BJ (cell line): ENCODE results near the gene ABCB8. TPM values are rescaled to one million over a fixed set of nuclear protein-coding genes. Genes with fewer than 3 reads are reported as not detected.

Experiments
- CTCF ChIA-PET: fragments of 350-600 bp; formaldehyde crosslinking; extraction: SDS; loops from one replicate; lab custom pipeline; 2021; ENCODE audit warnings: antibody characterized with exemption, inconsistent platforms; lab: Yijun Ruan, JAX
- POLR2A ChIA-PET: fragments of 300-600 bp; sonication (Branson Sonifier 250); formaldehyde crosslinking; extraction: SDS; loops from one replicate; lab custom pipeline; 2021; ENCODE audit warnings: antibody characterized with exemption; lab: Charles Lee
- DNase-seq: peaks from one replicate; pipeline ENCODE4 v3.0.0-alpha.2; 2011; ENCODE audit warnings: low read depth
- H3K27me3 ChIP-seq: 2 replicates; pipeline ENCODE4 v1.6.0; 2011; ENCODE audit warnings: low read length; ENCODE audit not compliant: control insufficient read depth, insufficient read depth
- H3K36me3 ChIP-seq: 2 replicates; pipeline ENCODE4 v1.5.1; 2011; ENCODE audit warnings: low read length; ENCODE audit not compliant: control insufficient read depth, insufficient read depth
- H3K4me3 ChIP-seq: 2 replicates; pipeline ENCODE4 v1.5.1; 2011; ENCODE audit warnings: low read depth, mild to moderate bottlenecking, control low read depth, low read length
- polyA plus RNA-seq: library from polyadenylated mRNA; depleted of rRNA; stranded (reverse); fragments of >200 nt; gene quantifications from 2 replicates; pipeline ENCODE4 v1.2.3, GENCODE V29; 2011; rRNA removed
- TF ChIP-seq, protein P1 (sequence below): IDR thresholded peaks from 2 replicates; pipeline ENCODE4 v1.5.1; 2011; ENCODE audit warnings: low read depth, mild to moderate bottlenecking, control low read depth, inconsistent platforms, low read length, moderate library complexity; ENCODE audit not compliant: insufficient read depth

Gene ABCB8
- polyA plus RNA-seq, 1 experiment, result 23.6 TPM

DNA sequence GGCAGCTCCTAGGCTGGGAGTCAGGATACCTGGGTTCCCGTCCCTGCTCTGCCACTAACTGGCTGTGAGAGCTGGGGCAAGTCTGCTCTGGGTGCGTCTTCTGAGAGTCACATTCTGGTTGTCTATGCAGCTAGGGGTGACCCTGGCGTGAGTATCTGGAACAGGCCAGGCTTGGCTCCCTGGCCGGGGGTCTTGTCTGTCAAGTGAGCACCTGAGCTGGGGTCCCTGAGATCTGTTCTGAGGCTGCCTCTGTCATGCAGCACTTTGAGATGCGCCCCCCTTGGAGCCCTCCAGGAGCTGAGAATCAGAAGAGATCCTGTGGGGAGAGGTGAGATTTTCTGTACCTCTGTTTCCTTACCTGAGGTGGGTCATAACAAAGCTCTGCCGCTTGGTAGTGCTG lies 65.5 kb downstream of the ABCB8 start:
- peaks cover 5% of the 10 kb centered on the region; the same call in 1 of the 2 replicates for H3K36me3 ChIP-seq
- ChIA-PET POLR2A (no interaction called here), CTCF (interaction anchor here (12.9 kb wide), 1 partner anchor 17 kb away, joined by 143 read pairs; no protein-coding TSS in a partner anchor)
- TF ChIP-seq, protein P1, sequence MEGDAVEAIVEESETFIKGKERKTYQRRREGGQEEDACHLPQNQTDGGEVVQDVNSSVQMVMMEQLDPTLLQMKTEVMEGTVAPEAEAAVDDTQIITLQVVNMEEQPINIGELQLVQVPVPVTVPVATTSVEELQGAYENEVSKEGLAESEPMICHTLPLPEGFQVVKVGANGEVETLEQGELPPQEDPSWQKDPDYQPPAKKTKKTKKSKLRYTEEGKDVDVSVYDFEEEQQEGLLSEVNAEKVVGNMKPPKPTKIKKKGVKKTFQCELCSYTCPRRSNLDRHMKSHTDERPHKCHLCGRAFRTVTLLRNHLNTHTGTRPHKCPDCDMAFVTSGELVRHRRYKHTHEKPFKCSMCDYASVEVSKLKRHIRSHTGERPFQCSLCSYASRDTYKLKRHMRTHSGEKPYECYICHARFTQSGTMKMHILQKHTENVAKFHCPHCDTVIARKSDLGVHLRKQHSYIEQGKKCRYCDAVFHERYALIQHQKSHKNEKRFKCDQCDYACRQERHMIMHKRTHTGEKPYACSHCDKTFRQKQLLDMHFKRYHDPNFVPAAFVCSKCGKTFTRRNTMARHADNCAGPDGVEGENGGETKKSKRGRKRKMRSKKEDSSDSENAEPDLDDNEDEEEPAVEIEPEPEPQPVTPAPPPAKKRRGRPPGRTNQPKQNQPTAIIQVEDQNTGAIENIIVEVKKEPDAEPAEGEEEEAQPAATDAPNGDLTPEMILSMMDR, result no peak
- no peak for DNase-seq
- no peak overlapping the region for H3K4me3 ChIP-seq
- H3K27me3 ChIP-seq, result no peaks in the 10 kb centered on the region

DNA sequence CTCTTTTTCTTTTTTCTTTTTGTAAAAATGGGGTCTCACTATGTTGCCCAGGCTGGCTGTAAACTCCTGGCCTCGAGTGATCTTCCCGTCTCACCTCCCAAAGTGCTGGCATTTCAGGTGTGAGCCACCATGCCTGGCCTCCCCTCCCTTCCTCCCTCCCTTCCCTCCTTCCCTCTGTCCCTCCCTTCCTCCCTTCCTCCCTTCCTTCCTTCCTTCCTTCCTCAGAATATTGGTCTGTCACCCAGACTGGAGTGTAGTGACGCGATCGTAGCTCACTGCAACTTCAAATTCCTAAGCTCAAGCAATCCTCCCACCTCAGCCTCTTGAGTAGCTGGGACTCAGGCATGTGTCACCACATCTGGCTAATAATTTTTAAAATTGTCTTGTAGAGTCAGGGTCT lies 66.4 kb downstream of the ABCB8 start:
- DNase-seq, result no peak
- ChIA-PET CTCF (interaction anchor here (1.1 to 12.9 kb wide), 4 partner anchors 10 to 81 kb away, joined by 3 to 143 read pairs (median 4); no protein-coding TSS in a partner anchor), POLR2A (no interaction called here)
- Histone ChIP-seq H3K27me3 (no peaks in the 10 kb centered on the region), H3K36me3 (peaks cover 5% of the 10 kb centered on the region; the same call in 1 of the 2 replicates), H3K4me3 (no peak overlapping the region)
- TF ChIP-seq, protein P1, result no peak

DNA sequence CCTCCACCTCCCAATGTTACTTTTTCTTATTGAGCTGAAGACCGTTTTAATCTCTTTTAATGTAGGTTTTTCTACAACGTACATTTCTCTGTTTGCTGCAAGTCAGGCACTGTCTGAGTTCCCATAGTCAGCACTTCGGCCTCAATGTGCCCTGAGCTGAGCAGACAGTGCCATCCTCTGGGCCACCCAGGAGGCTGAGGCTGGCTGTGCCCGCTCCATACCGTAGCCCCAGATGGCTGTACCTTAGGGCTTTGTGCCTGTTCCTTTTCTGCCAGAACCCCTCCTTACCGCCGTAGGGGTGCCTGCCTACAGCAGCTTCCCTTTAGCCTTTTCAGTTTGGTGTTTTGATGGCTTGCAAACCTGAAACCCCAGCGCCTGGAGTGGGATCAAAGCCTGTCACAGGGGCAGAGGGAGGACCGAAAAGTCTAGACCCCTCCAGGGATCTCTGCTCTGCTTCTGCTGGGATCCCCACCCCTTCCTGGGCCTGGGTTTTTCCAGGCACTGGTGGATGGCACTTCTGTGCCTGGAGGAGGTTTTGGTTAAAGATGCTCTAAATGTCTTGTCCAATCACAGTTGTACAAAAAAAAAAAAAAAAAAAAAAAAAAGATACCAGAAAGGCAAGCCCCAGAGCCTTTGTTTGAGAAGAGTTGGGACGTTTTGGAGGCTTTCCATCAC lies 67.0 kb downstream of the ABCB8 start:
- POLR2A ChIA-PET, result no interaction called here
- Histone ChIP-seq H3K36me3 (peaks cover 5% of the 10 kb centered on the region; the same call in 1 of the 2 replicates), H3K27me3 (no peaks in the 10 kb centered on the region), H3K4me3 (no peak overlapping the region)
- TF ChIP-seq, protein P1, result no peak
- CTCF ChIA-PET, result interaction anchor here (1.1 to 12.9 kb wide), 4 partner anchors 9 to 82 kb away, joined by 3 to 143 read pairs (median 4); no protein-coding TSS in a partner anchor
- DNase-seq, result no peak

DNA sequence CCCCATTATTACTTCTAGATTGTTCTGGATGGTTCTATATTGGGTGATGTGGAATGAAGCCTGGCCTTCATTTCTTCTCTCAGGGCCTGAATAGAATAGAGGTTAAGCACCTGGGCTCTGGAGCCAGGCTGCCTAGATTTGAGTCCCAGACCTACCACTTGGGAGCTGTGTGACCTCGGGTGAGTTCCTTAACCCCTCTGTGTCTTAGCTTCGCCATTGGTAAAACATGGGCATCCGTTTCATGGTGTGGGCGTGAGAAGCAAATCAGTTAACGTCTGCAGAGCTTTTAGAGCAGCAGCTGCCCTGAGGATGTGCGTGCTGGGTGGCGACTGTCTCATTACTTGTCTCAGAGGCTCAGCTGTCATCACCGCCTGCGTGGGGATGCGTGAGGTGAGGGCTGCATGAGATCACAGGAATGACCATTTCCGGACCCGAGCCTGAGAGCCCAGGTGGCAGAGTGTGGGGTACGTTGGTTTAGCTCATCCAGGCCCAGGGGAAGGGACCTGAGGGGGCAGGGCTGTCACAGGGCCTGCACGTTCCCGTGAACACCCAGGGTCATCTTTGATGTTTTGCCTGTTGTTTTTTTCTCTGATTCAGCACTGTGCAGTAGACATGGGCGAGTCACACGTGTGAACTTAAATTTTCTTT lies 67.7 kb downstream of the ABCB8 start:
- DNase-seq, result no peak
- H3K4me3 ChIP-seq, result no peak overlapping the region
- TF ChIP-seq, protein P1, result no peak
- POLR2A ChIA-PET, result no interaction called here
- CTCF ChIA-PET, result interaction anchor here (1.1 to 12.9 kb wide), 3 partner anchors 9 to 82 kb away, joined by 3 to 143 read pairs (median 5); no protein-coding TSS in a partner anchor
- no peaks in the 10 kb centered on the region for H3K27me3 ChIP-seq
- peaks cover 5% of the 10 kb centered on the region; the same call in 1 of the 2 replicates for H3K36me3 ChIP-seq

Other genes starting within 250 kb of the ABCB8 start
- not detected in 2 replicates for gene TMEM176B, start 228.1 kb upstream of the ABCB8 start, polyA plus RNA-seq
- gene TMEM176A, start 227.7 kb upstream of the ABCB8 start, polyA plus RNA-seq, result not detected in 2 replicates
- not detected in 2 replicates for gene AOC1, start 175.9 kb upstream of the ABCB8 start, polyA plus RNA-seq
- gene KCNH2, start 50.1 kb upstream of the ABCB8 start, polyA plus RNA-seq, result 0.02 and 0.06 TPM in 2 replicates
- gene NOS3, start 37.4 kb upstream of the ABCB8 start, polyA plus RNA-seq, result 0.60 and 1.3 TPM in 2 replicates
- 0.07 and 0.15 TPM in 2 replicates for gene ATG9B, start 4.0 kb upstream of the ABCB8 start, polyA plus RNA-seq
- gene ASIC3, start 20.1 kb downstream of the ABCB8 start, polyA plus RNA-seq, result 0.26 and 0.45 TPM in 2 replicates
- 30.0 and 33.2 TPM in 2 replicates for gene CDK5, start 29.4 kb downstream of the ABCB8 start, polyA plus RNA-seq
- 59.0 and 86.1 TPM in 2 replicates for gene SLC4A2, start 31.1 kb downstream of the ABCB8 start, polyA plus RNA-seq
- gene FASTK, start 52.4 kb downstream of the ABCB8 start, polyA plus RNA-seq, result 49.3 and 89.9 TPM in 2 replicates
- 13.6 and 27.8 TPM in 2 replicates for gene TMUB1, start 55.0 kb downstream of the ABCB8 start, polyA plus RNA-seq
- gene AGAP3, start 58.0 kb downstream of the ABCB8 start, polyA plus RNA-seq, result 43.9 and 52.1 TPM in 2 replicates
- gene GBX1, start 139.2 kb downstream of the ABCB8 start, polyA plus RNA-seq, result not detected in 2 replicates
- not detected in 2 replicates for gene ASB10, start 158.8 kb downstream of the ABCB8 start, polyA plus RNA-seq
- gene H2BK1, start 182.0 kb downstream of the ABCB8 start, polyA plus RNA-seq, result not detected in 2 replicates
- gene ABCF2, start 198.8 kb downstream of the ABCB8 start, polyA plus RNA-seq, result 44.2 and 62.5 TPM in 2 replicates
- gene CHPF2, start 204.0 kb downstream of the ABCB8 start, polyA plus RNA-seq, result 26.1 and 42.6 TPM in 2 replicates
- gene SMARCD3, start 220.2 kb downstream of the ABCB8 start, polyA plus RNA-seq, result 37.7 and 46.6 TPM in 2 replicates